Dermis blood vessel endothelial cell (primary cell): ENCODE data around the gene TNFRSF4. TPM values are rescaled to one million over a fixed set of nuclear protein-coding genes. Genes with fewer than 3 reads are reported as not detected.
A peak's percentile ranks its signal among the peaks of the same experiment; 100 is the strongest.

Source experiments
- DNase-seq: peaks from one replicate; pipeline ENCODE4 v3.0.0; 2010
- total RNA-seq: library from RNA; depleted of rRNA; stranded (reverse); fragments of >200 nt; gene quantifications from 2 replicates; pipeline ENCODE4 v1.2.3, GENCODE V29; 2014

The TNFRSF4 gene
- total RNA-seq, 1 donor from 2014 or later: 4.8 TPM

GRCh38 chr1:1232208-1232795, 18.3 kb upstream of the TNFRSF4 start, which contains the start of gene B3GALT6:
Gene B3GALT6 (plus strand): TSS chr1:1232237. CDS start chr1:1232279, 42 bp downstream.
- no peak for DNase-seq

GRCh38 chr1:1231400-1232207, 17.7 kb upstream of the TNFRSF4 start, which contains the start of gene SDF4:
Gene SDF4 (minus strand): TSS chr1:1232001. CDS start chr1:1228772, 3,229 bp downstream.
- peak; percentile 98 for DNase-seq

- peak; percentile 78 for DNase-seq
Observed at GRCh38 chr1:1230656-1231399, 16.9 kb upstream of the TNFRSF4 start.

GRCh38 chr1:1229770-1230169, 15.8 kb upstream of the TNFRSF4 start:
- no peak for DNase-seq

GRCh38 chr1:1228596-1229321, 14.8 kb upstream of the TNFRSF4 start:
- DNase-seq: no peak

GRCh38 chr1:1228187-1228586, 14.2 kb upstream of the TNFRSF4 start:
- DNase-seq: no peak

GRCh38 chr1:1227386-1227785, 13.4 kb upstream of the TNFRSF4 start:
- no peak for DNase-seq

- DNase-seq: no peak
Observed at GRCh38 chr1:1226566-1227362, 12.8 kb upstream of the TNFRSF4 start.

- no peak for DNase-seq
Observed at GRCh38 chr1:1225913-1226312, 12.0 kb upstream of the TNFRSF4 start.

- no peak for DNase-seq
Observed at GRCh38 chr1:1225238-1225845, 11.4 kb upstream of the TNFRSF4 start.

- DNase-seq: no peak
Observed at GRCh38 chr1:1223891-1224290, 9.9 kb upstream of the TNFRSF4 start.

GRCh38 chr1:1223321-1223720, 9.4 kb upstream of the TNFRSF4 start:
- no peak for DNase-seq

GRCh38 chr1:1222575-1223225, 8.7 kb upstream of the TNFRSF4 start:
- no peak for DNase-seq

- no peak for DNase-seq
Observed at GRCh38 chr1:1221887-1222574, 8.1 kb upstream of the TNFRSF4 start.

- DNase-seq: no peak
Observed at GRCh38 chr1:1220197-1220596, 6.2 kb upstream of the TNFRSF4 start.

- no peak for DNase-seq
Observed at GRCh38 chr1:1219341-1219740, 5.4 kb upstream of the TNFRSF4 start.

- no peak for DNase-seq
Observed at GRCh38 chr1:1218524-1219200, 4.7 kb upstream of the TNFRSF4 start.

GRCh38 chr1:1217621-1218523, 3.9 kb upstream of the TNFRSF4 start:
- DNase-seq: peak; percentile 62
